ENCODE results near the gene AK6.
"Not testable (repeated sequence)": the region's sequence is repeated elsewhere in the genome, so short reads cannot be mapped to it uniquely, and the experiment has no call there.

The AK6 gene

GRCh38 chr5:69369340-69370121 lies at the start of gene AK6, which contains the start of the genes RAD17 and TAF9:
Gene AK6, minus strand, starts transcription at chr5:69369520. Its CDS starts 30 bp downstream, at chr5:69369490.
Gene RAD17, plus strand, starts transcription at chr5:69369818. Its CDS starts 2,391 bp downstream, at chr5:69372209.
Gene TAF9, minus strand, starts transcription at chr5:69369520. Its CDS starts 3,783 bp downstream, at chr5:69365737.
- H3K4me3 Mint-ChIP-seq = peak within 1 kb of the TSS; percentile 91
- H3K27ac Mint-ChIP-seq = peak within 1 kb of the TSS; percentile 96
- H3K36me3 Mint-ChIP-seq (ENCODE audit: low read depth) = peaks cover 40% of the 10 kb centered on the region
- H3K9me3 Mint-ChIP-seq = no peaks in the 10 kb centered on the region
- peaks cover 14% of the 10 kb centered on the region for H3K4me1 Mint-ChIP-seq (ENCODE audit: low read depth)
- H3K27me3 Mint-ChIP-seq = no peaks in the 10 kb centered on the region
- intact Hi-C loops (cut with micrococcal nuclease) = loop anchor here (5.0 kb wide), 1 partner anchor 152 kb away; a partner anchor contains a TSS

- intact Hi-C loops (cut with micrococcal nuclease) = no loop called here
- Mint-ChIP-seq H3K36me3 (ENCODE audit: low read depth) (peaks cover 11% of the 10 kb centered on the region), H3K9me3 (no peaks in the 10 kb centered on the region), H3K27me3 (peaks cover 15% of the 10 kb centered on the region), H3K4me1 (ENCODE audit: low read depth) (peaks cover 10% of the 10 kb centered on the region), H3K4me3 (no peak overlapping the region), H3K27ac (no peak overlapping the region)
Observed at GRCh38 chr5:69418554-69418953, 49.2 kb upstream of the AK6 start.

- intact Hi-C loops (cut with micrococcal nuclease) = no loop called here
- H3K27ac Mint-ChIP-seq = no peak overlapping the region
- peaks cover 10% of the 10 kb centered on the region for H3K4me1 Mint-ChIP-seq (ENCODE audit: low read depth)
- peaks cover 15% of the 10 kb centered on the region for H3K27me3 Mint-ChIP-seq
- H3K9me3 Mint-ChIP-seq = no peaks in the 10 kb centered on the region
- peaks cover 21% of the 10 kb centered on the region for H3K36me3 Mint-ChIP-seq (ENCODE audit: low read depth)
- H3K4me3 Mint-ChIP-seq = no peak overlapping the region
Observed at GRCh38 chr5:69416699-69417098, 47.4 kb upstream of the AK6 start.

- H3K36me3 Mint-ChIP-seq (ENCODE audit: low read depth) = peaks cover 26% of the 10 kb centered on the region
- H3K27me3 Mint-ChIP-seq = peaks cover 15% of the 10 kb centered on the region
- no peak overlapping the region for H3K27ac Mint-ChIP-seq
- intact Hi-C loops (cut with micrococcal nuclease) = no loop called here
- H3K4me3 Mint-ChIP-seq = no peak overlapping the region
- H3K4me1 Mint-ChIP-seq (ENCODE audit: low read depth) = peaks cover 10% of the 10 kb centered on the region
- H3K9me3 Mint-ChIP-seq = no peaks in the 10 kb centered on the region
Observed at GRCh38 chr5:69416180-69416579, 46.9 kb upstream of the AK6 start.

- Mint-ChIP-seq H3K4me1 (ENCODE audit: low read depth) (peaks cover 10% of the 10 kb centered on the region), H3K36me3 (ENCODE audit: low read depth) (peaks cover 28% of the 10 kb centered on the region), H3K4me3 (peak overlapping the region; percentile 64), H3K27me3 (peaks cover 15% of the 10 kb centered on the region), H3K27ac (no peak overlapping the region), H3K9me3 (no peaks in the 10 kb centered on the region)
- intact Hi-C loops (cut with micrococcal nuclease) = no loop called here
Observed at GRCh38 chr5:69415584-69415958, 46.3 kb upstream of the AK6 start.

GRCh38 chr5:69414885-69415583 lies 45.7 kb upstream of the AK6 start, which contains the start of gene MARVELD2:
Gene MARVELD2, plus strand, starts transcription at chr5:69415116. Its CDS starts 4,270 bp downstream, at chr5:69419386.
- peak within 1 kb of the TSS; percentile 64 for H3K4me3 Mint-ChIP-seq
- peaks cover 15% of the 10 kb centered on the region for H3K27me3 Mint-ChIP-seq
- intact Hi-C loops (cut with micrococcal nuclease) = no loop called here
- peaks cover 33% of the 10 kb centered on the region for H3K36me3 Mint-ChIP-seq (ENCODE audit: low read depth)
- no peak within 1 kb of the TSS for H3K27ac Mint-ChIP-seq
- H3K4me1 Mint-ChIP-seq (ENCODE audit: low read depth) = peaks cover 10% of the 10 kb centered on the region
- no peaks in the 10 kb centered on the region for H3K9me3 Mint-ChIP-seq

GRCh38 chr5:69404659-69405330 lies 35.5 kb upstream of the AK6 start:
- intact Hi-C loops (cut with micrococcal nuclease) = no loop called here
- H3K27ac Mint-ChIP-seq = no peak overlapping the region
- no peaks in the 10 kb centered on the region for H3K9me3 Mint-ChIP-seq
- no peaks in the 10 kb centered on the region for H3K4me1 Mint-ChIP-seq (ENCODE audit: low read depth)
- no peak overlapping the region for H3K4me3 Mint-ChIP-seq
- H3K27me3 Mint-ChIP-seq = no peaks in the 10 kb centered on the region
- H3K36me3 Mint-ChIP-seq (ENCODE audit: low read depth) = peaks cover 86% of the 10 kb centered on the region

- H3K9me3 Mint-ChIP-seq = no peaks in the 10 kb centered on the region
Observed at GRCh38 chr5:69378376-69378775, 9.1 kb upstream of the AK6 start.

GRCh38 chr5:69374911-69375446 lies 5.7 kb upstream of the AK6 start:
- H3K4me1 Mint-ChIP-seq (ENCODE audit: low read depth) = no peaks in the 10 kb centered on the region
- no peak overlapping the region for H3K27ac Mint-ChIP-seq
- no peaks in the 10 kb centered on the region for H3K9me3 Mint-ChIP-seq
- peaks cover 43% of the 10 kb centered on the region for H3K36me3 Mint-ChIP-seq (ENCODE audit: low read depth)
- H3K4me3 Mint-ChIP-seq = no peak overlapping the region
- H3K27me3 Mint-ChIP-seq = no peaks in the 10 kb centered on the region
- intact Hi-C loops (cut with micrococcal nuclease) = no loop called here

More at GRCh38 chr5:69378376-69378775, 9.1 kb upstream of the AK6 start:
- intact Hi-C loops (cut with micrococcal nuclease) = no loop called here
- H3K4me3 Mint-ChIP-seq = no peak overlapping the region
- no peak overlapping the region for H3K27ac Mint-ChIP-seq
- H3K4me1 Mint-ChIP-seq (ENCODE audit: low read depth) = no peaks in the 10 kb centered on the region
- no peaks in the 10 kb centered on the region for H3K27me3 Mint-ChIP-seq
- H3K36me3 Mint-ChIP-seq (ENCODE audit: low read depth) = peaks cover 70% of the 10 kb centered on the region

- H3K27ac Mint-ChIP-seq = no peak overlapping the region
- H3K9me3 Mint-ChIP-seq = no peaks in the 10 kb centered on the region
- no peak overlapping the region for H3K4me3 Mint-ChIP-seq
- peaks cover 9% of the 10 kb centered on the region for H3K4me1 Mint-ChIP-seq (ENCODE audit: low read depth)
- peaks cover 39% of the 10 kb centered on the region for H3K36me3 Mint-ChIP-seq (ENCODE audit: low read depth)
- no peaks in the 10 kb centered on the region for H3K27me3 Mint-ChIP-seq
- intact Hi-C loops (cut with micrococcal nuclease) = no loop called here
Observed at GRCh38 chr5:69372394-69372793, 3.1 kb upstream of the AK6 start.

- H3K4me1 Mint-ChIP-seq (ENCODE audit: low read depth) = peaks cover 14% of the 10 kb centered on the region
- peaks cover 40% of the 10 kb centered on the region for H3K36me3 Mint-ChIP-seq (ENCODE audit: low read depth)
- intact Hi-C loops (cut with micrococcal nuclease) = not testable (repeated sequence)
Observed at GRCh38 chr5:69370335-69370734, 1.0 kb upstream of the AK6 start.

GRCh38 chr5:69368458-69369339 lies 621 bp downstream of the AK6 start:
- intact Hi-C loops (cut with micrococcal nuclease) = loop anchor here (5.0 kb wide), 1 partner anchor 151 kb away; a partner anchor contains a TSS
- H3K27ac Mint-ChIP-seq = peak overlapping the region; percentile 96
- peak overlapping the region; percentile 91 for H3K4me3 Mint-ChIP-seq
- no peaks in the 10 kb centered on the region for H3K9me3 Mint-ChIP-seq
- peaks cover 39% of the 10 kb centered on the region for H3K36me3 Mint-ChIP-seq (ENCODE audit: low read depth)
- no peaks in the 10 kb centered on the region for H3K27me3 Mint-ChIP-seq
- H3K4me1 Mint-ChIP-seq (ENCODE audit: low read depth) = peaks cover 14% of the 10 kb centered on the region

More at GRCh38 chr5:69370335-69370734, 1.0 kb upstream of the AK6 start:
- H3K9me3 Mint-ChIP-seq, H3K27me3 Mint-ChIP-seq: not testable (repeated sequence)
- H3K4me3 Mint-ChIP-seq = peak overlapping the region; percentile 91
- peak overlapping the region; percentile 96 for H3K27ac Mint-ChIP-seq

Measured in dendritic cell treated with granulocyte-macrophage colony-stimulating factor and Interleukin-4, amounts not matched to agents 40 ng/mL and 50 ng/mL, for 4 days (primary cell).